NCI-H1105 treated with DMSO at 0.1 percent for 48 hours (cell line): Measurements from ENCODE around the gene GNLY.

ENCODE experiments used
- DNase-seq: peaks from one replicate; lab custom pipeline; 2025; lab: John Stamatoyannopoulos, UW

The GNLY gene

DNA sequence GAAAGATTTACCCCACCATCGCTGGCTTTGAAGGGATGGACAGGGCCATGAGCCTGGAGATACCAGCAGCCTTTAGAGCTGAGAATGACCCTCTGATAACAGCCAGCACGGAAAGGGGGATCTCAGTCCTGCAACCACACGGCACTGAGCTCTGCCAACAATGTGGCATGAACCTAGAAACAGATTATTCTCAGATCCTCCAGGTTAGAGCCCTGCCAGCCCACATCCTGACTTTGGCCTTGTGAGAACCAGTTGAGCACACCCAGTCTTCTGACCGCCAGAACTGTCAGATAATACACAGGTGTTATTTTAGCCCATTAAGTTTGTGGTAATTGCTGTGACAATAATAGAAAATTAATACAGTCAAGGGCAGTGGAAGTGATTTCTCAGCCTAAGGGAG, 9.4 kb upstream of the GNLY start:
- DNase-seq: peak; percentile 44

GRCh38 chr2:85690932-85691331, 3.2 kb upstream of the GNLY start:
- DNase-seq: no peak

DNA sequence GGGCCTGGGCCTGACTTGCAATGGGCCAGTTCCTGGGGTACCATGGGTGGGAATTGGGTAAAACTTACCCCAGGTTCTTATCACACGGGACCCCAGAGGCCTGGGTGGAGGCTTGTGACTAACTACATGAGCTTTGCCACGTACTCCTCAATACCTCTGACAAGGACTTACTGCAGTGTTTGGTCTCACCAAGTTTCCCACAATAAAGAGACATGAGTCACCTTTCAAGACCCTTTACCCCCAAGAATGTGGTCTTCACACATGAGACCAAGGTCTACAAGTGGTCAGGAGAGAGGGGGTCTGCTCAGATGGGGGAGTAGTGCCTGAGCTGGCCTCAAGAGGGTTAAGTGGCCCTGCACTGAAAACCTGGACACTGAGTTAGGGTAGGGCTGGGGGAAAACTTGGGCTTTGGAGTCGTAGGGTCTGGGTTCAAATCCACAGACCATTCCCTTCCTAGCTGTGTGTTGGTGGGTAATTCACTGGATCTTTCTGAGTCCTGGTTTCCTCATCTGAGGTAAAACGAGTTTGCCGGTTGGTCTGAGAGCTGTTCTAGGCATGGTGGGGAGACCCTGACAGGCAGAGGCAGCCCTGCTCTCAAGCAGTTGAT, 2.0 kb upstream of the GNLY start:
- no peak for DNase-seq

- DNase-seq: no peak
Measured at GRCh38 chr2:85695121-85695520, 963 bp downstream of the GNLY start.

- DNase-seq: no peak
Measured at GRCh38 chr2:85695691-85696668, 1.8 kb downstream of the GNLY start.

- DNase-seq: no peak
Measured at GRCh38 chr2:85697096-85697495, 2.9 kb downstream of the GNLY start.

GRCh38 chr2:85697716-85698115, 3.6 kb downstream of the GNLY start:
- no peak for DNase-seq

DNA sequence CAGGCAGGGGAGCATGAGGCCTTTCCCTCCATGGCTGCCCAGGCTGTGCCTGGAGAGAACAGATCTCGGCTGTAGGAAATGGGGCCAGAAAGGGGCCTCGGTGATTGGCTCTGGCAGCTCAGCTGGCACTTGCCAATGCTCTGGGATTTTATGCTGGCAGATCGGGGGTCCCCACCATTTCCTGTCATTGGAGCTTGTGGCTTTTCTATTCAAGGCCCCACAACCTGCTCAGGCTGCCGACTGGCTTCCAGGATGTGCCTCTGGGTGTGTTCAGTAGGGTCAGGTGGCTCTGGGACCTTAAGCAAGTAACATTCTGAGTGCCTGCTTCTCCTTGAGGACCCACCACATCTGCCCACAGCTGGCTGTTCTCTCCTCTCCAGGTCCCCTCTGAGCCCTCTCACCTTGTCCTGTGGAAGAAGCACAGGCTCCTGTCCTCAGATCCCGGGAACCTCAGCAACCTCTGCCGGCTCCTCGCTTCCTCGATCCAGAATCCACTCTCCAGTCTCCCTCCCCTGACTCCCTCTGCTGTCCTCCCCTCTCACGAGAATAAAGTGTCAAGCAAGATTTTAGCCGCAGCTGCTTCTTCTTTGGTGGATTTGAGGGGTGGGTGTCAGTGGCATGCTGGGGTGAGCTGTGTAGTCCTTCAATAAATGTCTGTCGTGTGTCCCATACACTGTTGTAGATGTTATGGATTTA, 4.2 kb downstream of the GNLY start:
- no peak for DNase-seq

GRCh38 chr2:85698880-85699254, 4.7 kb downstream of the GNLY start:
- DNase-seq: no peak

DNA sequence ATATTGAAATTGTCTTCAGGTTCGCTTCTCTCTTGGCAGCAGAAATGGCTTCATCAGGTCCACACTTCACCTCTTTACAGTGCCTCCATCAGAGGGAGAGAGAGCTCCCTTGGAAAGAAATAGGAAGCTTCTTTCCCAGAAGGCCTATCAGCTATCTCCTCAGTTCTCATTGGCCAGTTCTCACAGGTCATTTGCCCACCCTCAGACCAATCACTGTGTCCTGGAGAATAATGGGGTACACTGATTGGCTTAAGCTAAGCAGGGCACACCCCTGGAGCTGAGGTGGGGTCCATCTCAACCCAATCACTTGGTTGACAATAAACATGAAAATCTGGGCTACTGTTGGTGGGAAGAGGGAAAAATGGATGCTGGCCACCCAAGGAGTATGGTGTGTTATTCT, 5.2 kb downstream of the GNLY start:
- no peak for DNase-seq

- DNase-seq: no peak
Measured at GRCh38 chr2:85702172-85702571, 8.0 kb downstream of the GNLY start.

GRCh38 chr2:85702800-85703199, 8.6 kb downstream of the GNLY start:
- DNase-seq: no peak

DNA sequence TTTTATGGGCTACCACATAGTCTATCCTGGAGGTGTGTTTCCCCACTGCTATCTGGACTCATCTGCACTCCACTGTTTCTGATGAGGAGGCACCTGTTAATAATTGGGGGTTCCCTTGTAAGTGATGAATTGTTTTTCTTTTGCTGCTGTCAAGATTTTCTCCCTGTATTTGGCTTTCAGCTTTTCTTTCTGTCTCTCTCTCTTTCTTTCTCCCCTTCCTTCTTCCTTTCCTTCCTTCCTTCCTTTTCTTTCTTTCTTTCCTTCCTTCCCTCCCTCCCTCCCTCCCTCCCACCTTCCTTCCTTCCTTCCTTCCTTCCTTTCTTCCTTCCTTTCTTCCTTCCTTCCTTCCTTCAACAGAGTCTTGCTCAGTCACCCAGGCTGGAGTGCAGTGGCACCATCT, 9.2 kb downstream of the GNLY start:
- no peak for DNase-seq

GRCh38 chr2:85704038-85704437, 9.9 kb downstream of the GNLY start:
- no peak for DNase-seq

DNA sequence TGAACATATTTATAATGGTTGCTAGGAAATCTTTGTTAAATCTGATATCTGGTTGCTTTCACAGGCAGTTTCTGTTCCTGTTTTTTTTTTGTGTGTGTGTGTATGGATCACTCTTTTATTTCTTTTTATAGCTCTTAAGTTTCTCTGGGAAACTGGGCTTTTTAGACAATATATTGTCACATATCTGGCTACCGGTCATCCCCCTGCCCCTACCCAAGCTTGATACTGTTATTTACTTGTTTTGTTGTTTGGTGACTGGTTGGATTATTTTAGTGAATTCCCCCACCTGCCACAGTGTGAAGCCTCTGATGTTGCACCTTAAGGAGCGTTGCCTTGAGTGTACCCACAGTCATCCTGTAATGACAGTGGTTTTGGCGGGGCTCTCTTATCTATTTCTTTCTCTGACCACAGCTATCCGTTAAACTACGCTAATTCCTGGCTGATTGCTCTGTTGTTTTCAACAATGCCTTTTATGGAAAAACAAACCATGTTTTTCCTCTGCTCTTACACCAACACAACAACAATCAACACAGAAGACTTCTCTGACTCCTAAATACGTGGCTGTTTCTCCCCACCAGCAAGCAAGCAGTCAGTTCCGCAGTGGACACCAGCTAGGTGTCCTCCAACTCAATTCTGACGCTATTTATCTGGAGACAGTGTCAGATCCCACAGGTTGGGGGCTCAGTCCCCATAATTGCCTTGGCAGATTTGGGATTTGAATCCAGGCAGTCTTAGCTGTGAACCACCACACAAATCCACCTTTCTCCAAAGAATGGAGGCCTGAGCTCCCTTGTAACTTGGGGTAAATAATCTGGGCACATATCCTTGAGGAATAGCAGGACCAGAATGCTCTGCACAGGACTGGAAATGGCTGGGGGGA, 10.9 kb downstream of the GNLY start:
- DNase-seq: no peak

DNA sequence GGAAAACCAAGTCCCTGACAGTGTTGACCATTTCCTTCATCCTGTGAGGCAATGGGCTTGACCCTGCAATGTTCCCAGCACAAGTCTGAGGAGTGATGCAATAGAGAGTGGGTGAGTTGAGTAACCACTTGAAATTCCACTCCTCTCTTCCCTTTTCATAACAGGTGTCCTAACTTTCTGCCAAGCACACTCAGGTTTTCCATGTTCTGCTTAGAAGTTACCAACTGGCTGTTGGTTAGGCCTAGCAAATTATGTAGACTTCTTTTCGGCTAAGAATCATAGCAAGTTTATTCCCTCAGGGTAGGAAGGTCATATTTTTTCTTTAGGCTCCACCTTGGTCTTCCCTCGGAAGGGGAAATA, 11.5 kb downstream of the GNLY start:
- no peak for DNase-seq

DNA sequence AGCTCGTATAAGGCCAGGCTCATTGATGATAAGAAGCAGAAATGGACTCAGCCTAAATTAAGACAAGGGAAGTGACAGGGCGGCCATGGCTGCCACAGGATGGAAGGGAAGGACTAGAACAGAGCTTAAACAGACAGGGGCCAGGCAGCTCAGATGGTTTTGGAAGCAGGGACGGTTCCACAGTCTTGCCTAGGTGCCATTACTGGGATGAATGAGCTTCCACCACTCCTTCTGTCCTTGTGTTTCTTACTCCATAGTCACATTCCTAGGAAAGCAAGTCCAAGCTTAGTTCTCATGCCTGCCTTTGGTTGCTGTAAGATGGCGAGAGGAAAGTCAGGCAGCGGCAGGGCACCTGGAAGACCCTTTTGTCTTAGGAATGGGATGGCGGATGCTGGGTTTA, 11.9 kb downstream of the GNLY start:
- DNase-seq: no peak

GRCh38 chr2:85706599-85707296, 12.6 kb downstream of the GNLY start:
- DNase-seq: no peak

- DNase-seq: peak; percentile 69
Measured at GRCh38 chr2:85707304-85707703, 13.1 kb downstream of the GNLY start.

DNA sequence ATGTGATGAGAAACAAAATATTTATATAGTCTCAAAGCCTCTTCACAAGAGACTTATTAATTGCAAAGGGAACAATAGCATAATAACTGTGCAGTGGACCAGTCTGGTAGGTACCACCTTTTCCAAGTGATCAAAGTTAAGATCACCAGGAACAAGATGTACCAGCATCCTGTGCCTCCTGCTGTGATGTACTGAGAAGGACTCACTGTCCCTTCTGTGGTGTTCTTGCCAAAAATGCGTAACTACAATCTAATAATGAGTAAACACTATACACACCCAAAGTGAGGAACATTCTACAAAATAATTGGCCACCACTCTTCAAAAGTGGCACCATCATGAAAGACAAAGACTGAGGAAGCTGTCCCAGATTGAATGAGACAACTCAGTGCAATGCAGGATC, 14.5 kb downstream of the GNLY start:
- DNase-seq: no peak

DNA sequence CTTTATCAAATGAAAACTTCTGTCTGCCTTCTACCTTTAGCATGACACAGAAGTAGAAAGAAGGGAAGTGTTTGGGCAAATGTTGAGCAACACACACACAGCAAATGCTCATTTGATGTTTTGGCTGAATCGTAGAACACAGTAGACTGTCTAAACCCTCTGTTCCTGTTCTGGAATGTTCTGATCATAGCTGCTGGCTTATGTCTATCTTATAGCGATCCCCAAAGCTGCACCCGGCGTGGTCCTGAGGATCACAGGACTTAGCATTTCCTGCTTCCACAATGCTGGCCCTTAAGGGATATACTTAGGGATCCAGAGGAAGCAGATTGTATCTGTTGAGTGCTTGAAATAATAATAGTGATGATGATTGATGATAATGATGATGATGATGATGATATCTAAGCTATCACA, 15.2 kb downstream of the GNLY start:
- DNase-seq: no peak
